Ishikawa (cell line): ENCODE results near the gene ANXA1.
A peak's percentile ranks its signal among the peaks of the same experiment; 100 is the strongest.

ENCODE experiments used
- CEBPB ChIP-seq: IDR thresholded peaks from 2 replicates; pipeline ENCODE4 v1.6.1; 2012
- EP300 ChIP-seq: IDR thresholded peaks from 2 replicates; pipeline ENCODE4 v1.6.1; 2012; ENCODE audit warnings: borderline replicate concordance
- NFIC ChIP-seq: IDR thresholded peaks from 2 replicates; pipeline ENCODE4 v1.6.1; 2012
- TCF12 ChIP-seq: IDR thresholded peaks from 2 replicates; pipeline ENCODE4 v1.6.1; 2012; ENCODE audit warnings: low read depth
- YY1 ChIP-seq: IDR thresholded peaks from 2 replicates; pipeline ENCODE4 v1.6.1; 2012; ENCODE audit warnings: low read depth

DNA sequence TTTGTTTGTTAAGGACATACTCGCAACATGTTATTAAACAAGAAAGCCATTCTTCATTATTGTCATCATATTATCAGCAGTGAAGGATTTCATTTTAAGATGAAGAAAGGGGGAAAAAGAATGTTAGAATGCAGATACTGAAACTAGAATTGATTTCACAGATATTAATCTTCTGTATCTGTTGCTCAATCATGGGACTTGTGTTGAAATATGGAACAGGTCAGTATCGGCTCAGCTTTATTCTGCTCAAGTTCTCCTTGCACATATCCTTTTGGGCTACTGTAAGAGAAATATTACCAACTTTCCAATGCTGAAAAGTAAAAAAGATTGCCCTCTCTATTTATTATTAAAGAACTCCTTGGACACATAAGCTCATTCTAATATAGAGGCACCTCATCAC, 13.8 kb upstream of the ANXA1 start:
- no peak for TF ChIP-seq YY1
- no peak for TF ChIP-seq NFIC
- TF ChIP-seq TCF12: no peak
- peak; percentile 73 for TF ChIP-seq CEBPB
- TF ChIP-seq EP300: no peak
